Hematopoietic multipotent progenitor cell treated with erythropoietin and hydrocortisone succinate and interleukin-3 and kit ligand, for 15 days (in vitro differentiated cells): ENCODE results near the gene IQCN.

Experiments used
- DNase-seq: peaks from one replicate; pipeline ENCODE4 v3.0.0-alpha.2; 2015; ENCODE audit warnings: low spot score

The IQCN gene

DNA sequence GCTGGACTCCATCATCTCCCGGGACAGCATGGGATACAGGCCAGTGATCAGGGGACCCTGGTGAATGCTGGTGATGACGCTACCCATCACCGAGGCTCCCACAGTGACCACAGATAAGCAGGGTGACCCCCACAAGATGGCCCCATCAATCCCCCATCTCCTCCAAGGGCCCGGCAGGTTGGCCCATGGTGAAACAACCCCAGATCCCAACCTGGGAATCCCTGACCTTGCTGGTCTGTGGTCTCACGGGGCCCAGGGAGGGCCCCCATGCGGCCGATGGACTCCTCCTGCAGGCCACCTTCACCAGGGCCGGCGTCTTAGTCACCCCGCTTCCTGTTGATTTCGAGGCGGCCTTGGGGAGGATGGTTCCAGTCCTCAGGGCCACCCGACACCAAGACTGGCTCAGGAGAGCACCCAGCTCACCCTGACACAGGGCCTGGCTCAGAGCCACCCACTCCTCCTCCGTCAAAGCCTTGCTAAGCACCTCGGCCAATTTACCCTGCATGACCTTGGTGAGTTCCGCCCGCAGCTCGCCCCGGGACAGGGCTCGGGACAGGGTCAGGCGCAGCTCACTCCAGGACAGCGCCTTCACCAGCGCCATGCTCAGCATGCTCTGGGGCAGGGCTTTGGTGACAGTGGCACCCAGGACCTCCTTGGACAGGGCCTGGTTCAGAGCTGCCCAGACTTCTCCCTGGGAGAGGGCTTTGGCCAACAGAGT lies 10.0 kb downstream of the IQCN start:
- DNase-seq: no peak

DNA sequence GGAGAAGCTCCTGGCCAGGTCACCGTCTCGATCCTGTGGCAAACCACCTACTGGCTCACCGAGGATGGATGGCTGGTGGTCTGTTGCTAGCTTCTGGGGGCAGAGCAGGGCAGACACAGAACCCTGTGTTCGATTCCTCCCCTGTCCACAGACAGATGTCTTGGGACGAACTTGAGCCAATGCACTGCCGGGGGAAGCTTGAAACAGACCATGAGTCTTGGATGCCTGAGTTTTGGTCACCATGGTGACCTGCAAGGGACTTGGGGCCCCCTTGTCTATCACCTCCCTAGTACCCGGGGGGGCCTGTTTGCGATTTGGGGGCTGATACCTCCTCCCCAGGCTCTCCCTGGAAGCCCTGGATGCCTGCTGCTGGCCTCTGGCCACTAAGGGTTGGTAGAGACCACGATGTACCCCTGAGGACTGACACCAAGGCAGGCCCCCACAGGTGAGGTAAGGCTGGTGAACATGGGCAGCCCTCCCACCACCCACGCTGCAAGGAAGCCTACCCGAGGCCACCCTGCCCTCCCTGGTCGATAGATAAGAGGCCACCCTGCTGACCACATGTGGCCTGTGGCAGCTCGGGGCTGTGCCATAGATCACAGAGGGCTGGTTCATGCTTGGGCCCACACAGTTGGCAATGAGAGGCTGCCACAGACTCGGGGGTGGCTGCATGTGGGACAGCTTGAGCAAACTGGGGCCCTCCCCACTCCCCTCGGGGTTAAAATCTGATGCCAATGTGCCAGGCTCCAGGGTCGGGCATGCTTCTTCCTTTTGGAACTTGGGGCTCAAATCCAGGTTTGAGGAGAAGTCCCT lies 10.7 kb downstream of the IQCN start:
- no peak for DNase-seq

DNA sequence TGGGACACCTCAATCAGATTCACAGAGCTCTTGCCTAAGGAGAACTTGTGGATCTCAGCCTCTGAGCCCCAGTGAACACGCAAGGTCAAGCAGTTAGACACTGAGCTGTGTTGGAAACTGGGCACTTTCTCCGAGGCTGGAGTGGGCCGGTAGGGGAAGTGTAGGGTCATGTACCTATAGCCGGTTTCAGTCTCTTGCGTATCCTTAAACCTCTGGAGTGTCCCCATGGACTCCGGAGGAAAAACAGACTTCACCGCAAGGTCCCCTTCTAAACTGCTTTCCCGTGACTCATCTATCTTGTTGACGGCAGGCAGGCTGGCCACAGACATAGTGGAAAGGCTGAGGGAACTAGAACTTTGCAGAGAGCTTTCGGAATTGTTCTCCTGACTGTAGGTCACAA lies 11.3 kb downstream of the IQCN start:
- DNase-seq: no peak

DNA sequence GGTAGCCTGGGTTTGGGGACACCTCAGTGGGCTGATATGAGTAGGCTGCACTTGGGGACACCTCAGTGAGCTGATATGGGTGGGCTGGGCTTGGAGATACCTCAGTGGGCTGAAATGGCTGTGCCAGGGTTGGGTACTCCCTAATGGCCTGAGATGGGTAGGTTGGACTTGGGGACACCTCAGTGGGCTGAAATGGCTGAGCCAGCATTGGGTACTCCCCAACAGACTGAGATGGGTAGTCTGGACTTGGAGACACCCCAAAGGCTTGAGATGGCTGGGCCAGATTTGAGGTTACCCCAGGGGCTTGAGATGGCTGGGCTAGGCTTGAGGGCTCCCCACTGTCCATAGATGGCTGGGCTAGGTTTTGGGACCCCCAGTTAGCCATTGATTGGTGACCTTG lies 12.1 kb downstream of the IQCN start:
- DNase-seq: no peak

DNA sequence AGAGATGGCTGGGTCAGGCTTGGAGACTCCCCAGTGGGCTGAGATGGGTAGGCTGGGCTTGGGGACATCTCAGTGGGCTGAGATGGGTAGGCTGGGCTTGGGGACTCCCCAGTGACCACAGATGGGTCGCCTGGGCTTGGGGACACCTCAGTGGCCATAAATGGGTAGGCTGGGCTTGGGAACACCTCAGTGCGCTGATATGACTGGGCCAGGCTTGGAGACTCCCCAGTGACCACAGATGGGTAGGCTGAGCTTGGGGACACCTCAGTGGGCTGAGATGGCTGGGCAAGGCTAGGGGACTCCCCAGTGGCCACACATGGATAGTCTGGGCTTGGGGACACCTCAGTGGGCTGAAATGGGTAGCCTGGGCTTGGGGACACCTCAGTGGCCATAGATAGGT lies 12.8 kb downstream of the IQCN start:
- DNase-seq: no peak

DNA sequence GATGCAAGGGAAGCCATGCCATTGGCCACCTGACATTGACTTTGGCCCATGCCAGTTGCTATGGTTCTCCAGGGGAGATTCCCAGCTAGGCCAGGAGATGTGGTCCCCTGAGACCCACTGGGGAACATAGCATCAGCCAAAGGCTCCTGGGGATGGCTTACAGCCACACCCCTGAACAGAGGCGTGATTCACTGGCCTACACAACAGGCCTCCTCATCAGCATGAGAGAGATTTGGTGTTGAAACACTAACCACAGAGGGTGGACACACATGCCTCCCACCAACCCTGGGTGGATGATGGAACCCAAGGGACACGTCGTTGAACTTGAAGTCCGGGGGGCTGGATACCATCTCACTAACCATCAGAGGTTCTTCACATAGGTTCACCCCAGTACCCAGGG lies 14.4 kb downstream of the IQCN start:
- no peak for DNase-seq

DNA sequence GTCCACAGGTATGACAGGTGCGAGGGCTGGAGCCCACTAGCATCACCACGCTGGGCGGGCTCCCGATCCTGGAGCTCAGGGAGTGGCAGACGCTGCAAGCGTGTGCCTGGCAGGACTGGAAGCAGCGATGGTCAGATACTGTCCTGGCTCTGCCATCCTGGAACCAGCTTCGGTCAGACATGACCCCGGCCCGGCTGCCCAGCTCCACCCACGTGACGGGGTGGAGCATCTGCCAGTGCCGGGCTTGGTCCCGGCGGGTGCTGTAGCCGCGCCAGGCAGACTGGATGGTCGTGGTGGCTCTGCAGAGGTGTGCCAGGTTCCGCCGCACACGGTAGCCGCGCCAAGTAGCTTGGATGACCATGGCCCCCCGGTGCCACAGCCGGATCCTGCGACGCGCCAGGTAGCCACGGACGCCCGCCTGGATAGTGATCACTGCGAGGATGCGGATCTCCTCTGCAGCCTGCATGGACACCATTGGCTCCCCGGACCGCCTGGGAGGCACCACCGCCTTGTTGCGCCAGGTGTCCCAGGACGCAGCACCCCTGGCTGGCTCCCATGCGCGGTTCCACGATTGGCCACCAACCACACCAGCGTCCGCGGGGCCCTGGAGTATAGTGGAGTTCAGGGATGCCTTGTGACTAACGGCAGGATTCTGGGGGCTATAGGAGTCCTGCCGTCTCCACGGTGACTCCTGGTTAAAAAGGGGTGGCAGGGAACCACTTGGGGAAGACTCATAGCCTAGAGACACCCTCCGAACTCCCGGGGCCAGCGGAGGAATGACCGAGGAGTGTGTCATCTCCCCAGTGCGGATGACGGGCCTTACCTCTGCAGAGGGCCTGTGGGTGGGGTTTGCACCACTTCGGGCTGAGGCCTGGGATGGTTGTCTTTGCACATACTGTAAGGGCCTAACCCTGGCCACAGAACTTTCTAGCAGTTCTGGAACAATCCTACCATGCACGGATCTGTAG lies 16.5 kb downstream of the IQCN start:
- DNase-seq: no peak

DNA sequence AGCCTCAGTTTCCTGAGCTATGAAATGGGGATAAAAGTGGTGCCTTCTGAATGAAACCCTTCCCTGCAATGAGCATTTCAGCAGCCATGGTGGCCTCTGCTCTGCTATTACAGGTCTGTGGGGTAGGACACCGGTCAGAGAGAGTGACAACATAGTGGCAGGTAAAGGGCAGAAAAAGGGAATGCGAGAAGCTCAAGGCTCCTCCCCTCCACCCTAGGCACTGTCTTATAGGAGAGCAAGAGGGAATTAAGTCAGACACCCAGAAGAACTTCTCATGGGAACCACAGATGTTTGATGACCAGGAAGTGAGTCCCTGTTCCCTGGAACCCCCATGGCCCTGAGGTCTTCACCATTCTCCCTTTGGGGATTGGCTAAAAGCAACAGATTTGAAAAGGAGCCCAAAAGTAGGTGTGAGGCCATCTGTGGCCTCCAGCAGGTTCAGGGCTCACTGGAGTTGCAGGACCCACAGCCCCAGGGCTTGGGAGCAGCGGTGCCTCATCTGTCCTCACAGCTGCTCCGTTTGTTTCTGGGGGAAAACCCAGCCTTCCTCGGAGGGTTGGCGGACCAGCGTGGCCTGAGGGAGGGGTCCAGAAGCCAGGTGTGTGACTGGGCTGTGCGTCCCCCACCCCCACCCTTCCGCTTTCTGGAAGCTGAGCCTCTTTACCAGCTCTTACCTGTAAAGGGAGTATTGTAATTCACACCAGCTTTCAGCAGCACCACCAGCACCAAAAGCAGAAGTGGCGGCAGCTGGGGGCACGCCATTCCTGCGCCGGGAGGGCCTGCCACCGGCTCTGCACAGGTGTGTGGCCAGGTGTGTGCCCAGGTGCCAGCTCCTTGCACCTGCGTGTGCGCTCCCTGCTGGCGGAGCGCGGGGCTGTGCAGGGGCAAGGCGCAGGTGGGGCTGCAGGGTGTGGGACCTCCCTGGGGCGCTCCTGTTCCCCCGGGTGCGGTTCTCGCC lies 19.4 kb downstream of the IQCN start:
- no peak for DNase-seq

DNA sequence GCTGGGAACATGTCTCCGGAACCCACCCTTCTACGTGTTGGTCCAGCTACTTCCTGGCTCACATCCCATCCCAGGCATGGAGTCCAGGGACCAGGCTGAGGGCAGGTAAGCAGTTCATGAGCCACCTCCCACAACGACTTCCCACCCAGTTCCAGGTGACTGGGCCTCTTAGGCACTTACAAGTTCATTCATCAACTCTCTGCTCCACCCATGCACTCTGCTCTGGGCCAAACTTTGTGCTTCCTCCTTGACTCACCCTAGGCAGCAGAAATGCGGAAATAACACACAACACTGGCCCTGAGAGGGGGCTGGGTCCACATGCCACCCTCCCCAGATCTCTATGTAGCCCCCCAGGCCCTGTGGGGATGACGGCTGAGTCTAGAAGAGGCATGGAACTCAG lies 20.5 kb downstream of the IQCN start:
- no peak for DNase-seq

DNA sequence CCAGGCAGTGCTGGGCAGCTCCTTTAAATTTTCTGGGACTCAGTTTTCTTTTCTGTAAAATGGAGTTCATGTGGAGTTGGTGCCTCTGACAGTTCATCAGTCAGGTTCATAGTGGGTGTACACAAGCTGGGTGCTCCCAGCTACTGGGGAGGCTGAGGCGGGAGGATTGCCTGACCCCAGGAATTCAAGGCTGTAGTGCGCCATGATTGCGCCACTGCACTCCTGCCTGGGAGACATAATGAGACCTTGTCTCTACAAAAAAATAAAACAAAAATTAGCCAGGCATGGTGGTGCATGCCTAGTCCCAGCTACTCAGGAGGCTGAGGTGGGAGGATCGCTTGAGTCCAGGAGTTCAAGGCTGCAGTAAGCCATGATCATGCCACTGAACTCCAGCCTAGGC lies 21.1 kb downstream of the IQCN start:
- no peak for DNase-seq

DNA sequence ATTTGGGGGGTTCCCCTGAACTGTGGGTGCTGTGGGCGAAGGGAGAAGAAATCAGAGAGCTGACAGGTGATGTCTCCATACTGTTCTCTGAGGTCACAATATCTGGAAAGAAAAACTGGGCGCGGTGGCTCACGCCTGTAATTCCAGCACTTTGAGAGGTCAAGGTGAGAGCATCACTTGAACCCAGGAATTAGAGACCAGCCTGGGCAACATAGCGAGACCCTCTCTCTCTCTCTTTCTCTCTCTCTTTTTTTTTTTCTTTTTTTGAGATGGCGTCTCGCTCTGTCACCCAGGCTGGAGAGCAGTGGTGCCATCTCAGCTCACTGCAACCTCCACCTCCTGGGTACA lies 21.9 kb downstream of the IQCN start:
- DNase-seq: no peak

DNA sequence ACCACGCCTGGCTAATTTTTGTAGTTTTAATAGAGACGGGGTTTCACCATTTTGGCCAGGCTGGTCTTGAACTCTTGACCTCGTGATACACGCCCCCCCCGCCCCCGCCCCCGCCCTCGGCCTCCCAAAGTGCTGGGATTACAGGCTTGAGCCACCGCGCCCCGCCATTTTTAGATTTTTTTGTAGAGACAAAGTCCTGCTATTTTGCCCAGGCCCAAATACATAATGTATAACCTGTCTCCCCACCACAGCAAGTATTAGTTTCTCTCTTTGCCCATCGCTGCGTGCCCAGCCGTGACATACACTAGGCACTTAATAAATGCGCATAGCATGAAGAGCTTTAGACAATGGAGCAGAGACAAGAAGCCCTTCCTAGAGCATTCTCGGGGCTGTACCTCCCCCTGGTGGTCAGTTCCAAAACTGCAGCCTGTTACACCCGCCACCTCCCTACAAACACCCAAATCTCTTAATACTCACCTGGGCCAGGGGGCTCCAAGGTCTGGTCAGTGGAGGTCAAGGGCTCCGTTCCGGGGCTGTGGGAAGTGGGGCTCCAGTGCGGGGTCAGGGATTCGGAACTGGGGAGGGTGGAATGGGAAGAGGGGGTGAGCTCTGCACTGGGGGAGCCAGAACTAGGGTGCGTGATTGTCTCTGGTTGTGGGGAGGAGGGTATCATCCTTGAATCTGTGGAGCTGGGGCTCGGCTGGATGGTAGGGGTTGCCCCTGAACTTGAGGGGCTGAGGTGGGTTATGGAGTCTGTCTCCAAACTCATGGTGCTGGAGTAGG lies 22.5 kb downstream of the IQCN start:
- DNase-seq: peak; percentile 80

DNA sequence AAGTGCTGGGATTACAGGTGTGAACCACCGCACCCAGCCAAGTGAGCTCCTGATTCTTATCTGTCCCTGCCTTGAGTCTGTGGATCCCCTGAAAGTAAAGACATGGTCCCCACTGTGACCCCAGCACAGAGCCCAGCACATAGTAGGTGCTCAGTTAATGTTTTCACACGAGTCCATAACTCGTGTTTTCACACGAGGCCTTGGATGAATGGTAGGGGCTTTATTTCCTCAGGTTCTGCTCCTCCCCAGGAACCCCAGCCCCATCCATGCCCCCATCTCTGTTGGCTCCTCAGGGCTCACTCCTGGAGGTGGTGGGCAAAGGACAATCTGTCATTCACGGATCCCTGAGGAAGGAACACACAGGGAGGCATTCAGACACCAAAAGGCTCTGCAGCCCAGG lies 24.4 kb downstream of the IQCN start:
- DNase-seq: no peak

DNA sequence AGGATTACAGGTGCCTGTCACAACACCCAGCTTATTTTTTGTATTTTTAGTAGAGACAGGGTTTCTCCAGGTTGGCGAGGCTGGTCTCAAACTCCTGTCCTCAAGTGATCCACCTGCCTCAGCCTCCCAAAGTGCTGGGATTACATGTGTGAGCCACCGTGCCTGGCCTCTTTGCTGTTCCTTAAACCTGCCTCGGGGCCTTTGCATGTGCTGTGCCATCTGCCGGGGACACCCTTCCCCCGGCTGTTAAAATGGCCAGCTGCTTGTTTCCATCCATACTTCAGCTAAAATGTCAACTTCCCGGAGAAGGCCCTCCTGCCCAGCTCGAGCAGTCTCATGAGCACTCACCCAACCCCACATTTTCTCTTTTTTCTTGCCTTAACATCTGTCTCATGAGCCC lies 29.0 kb downstream of the IQCN start:
- DNase-seq: no peak

DNA sequence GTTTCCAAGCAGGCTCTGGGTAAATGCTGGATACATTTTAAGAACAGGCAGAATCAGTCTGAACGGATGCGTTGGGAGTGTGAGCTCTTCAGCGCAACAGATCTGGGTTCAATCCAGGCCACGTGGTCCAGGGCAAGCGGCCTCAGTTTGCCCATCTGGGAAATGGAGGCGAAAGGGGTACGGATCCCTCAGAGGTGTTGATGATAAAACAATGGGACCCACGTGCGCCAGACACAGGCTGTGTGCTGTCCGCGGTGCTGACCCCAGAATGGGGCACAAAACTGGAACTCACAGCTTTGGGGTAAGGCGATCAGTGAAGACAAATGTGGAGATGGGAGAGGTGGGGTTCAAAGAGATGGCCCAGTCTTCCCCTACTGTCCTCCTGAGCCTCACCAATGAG lies 34.9 kb downstream of the IQCN start:
- no peak for DNase-seq

DNA sequence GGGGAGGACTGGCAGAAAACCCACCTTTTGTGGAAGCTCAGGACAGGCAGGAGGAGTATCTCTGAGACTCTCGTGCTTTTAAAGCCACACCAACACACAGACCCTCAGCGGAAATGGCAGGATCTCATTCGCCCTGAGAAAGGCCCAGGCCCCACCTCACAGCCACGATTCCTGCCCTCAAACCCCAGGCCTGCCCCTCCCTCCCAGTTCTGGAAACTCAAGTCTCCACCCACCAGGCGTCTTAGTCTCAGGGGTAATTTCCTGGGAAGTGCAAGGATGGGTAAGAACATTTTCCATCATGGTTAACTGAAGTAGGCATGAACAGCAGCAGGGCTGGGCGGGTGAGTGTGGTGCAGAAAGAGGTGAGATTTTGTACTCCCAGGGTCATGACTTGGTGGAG lies 40.1 kb downstream of the IQCN start:
- DNase-seq: no peak

DNA sequence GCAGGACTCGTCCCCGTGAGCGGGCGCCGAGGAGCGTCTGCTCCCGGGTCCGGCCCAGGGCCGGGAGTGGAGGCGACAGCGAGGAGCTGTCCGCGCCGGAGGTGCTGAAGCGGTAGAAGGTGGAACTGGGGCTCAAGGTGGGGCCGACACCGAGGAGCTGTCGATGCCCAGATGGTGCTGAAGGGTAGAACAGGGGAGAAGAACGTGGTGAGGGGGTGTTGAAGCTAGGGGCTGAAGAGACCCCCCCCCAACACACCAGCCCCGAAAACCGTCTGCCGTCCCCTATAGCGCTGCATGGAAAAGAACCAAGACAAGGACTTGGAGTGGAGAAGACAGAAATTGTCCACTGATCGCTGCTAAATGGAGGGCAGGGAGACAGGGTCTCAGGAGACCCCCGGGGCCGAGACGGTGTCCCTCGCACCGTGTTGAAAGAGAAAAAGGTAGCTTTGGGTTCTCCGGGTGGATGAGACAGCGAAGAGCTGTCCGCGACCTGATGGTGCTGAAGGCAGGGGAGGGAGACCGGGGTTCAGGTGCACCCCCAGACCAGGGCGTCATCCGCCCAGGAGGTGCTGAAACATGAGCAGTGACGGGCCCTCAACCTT lies 40.9 kb downstream of the IQCN start:
- DNase-seq: peak; percentile 36

DNA sequence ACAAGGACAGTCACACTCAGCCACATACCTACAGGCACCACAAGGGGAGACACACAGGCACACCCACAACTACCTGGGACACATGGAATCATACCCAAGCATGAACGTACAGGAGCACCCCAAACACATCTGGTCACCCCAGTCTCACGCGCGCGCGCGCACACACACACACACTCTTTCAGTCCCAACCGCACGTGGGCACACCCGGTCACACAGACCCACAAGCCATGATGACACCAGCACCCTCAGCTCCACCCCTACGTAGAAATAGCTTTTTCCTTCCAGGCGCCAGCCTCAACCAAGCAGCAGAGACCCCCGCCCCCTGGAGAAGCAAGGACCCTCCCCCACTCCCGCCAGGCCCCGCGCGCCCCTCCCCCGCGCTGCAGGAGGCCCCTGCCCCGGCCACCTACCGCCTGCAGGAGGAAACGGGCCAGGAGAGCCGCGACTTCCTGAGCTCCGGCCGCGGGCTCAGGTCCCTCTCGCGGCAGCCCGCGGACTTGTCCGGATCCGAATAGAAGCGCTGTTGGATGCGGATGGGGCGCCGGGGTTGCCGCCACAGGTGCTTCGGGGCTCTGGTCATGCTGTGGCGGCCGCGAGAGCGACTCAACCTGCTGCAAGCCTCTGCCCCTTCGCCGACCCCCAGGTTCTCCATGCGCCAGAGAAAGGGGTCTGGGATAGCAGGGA lies 41.6 kb downstream of the IQCN start:
- no peak for DNase-seq

DNA sequence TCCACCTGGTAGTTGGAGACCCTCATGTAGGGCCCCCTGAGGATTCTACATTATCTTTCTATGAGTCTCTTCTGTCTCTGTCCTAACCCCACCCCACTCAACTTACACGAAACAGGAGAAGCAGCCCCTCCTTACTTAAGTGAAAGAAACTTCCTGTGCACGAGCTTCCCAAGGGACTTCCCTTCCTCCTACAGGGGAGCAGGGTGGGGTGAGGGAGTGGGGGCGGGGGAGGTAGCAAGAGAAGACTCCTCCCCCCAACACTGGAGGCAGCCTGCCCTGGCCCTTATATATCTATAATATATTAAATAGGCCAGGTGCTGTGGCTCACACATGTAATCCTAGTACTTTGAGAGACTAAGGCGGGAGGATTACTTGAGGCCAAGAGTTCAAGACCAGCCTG lies 42.5 kb downstream of the IQCN start:
- no peak for DNase-seq
